SK-N-SH treated with all-trans-retinoic acid at 6 μM for 48 hours (cell line): ENCODE data around the gene CST9L.
"Not testable (repeated sequence)": the region's sequence is repeated elsewhere in the genome, so short reads cannot be mapped to it uniquely, and the experiment has no call there.

Source experiments
- ATAC-seq: fragments of 200-7000 bp; cut with Tn5 transposase; 3 replicates; pipeline ENCODE4 v1.9.1; 2020; ENCODE audit warnings: mild to moderate bottlenecking, moderate library complexity
- ARNTL ChIP-seq: fragments of 450-650 bp; formaldehyde crosslinking; IDR thresholded peaks from 2 replicates; pipeline ENCODE4 v1.5.0; 2020; ENCODE audit warnings: low read depth, mild to moderate bottlenecking, moderate library complexity, borderline replicate concordance
- BACH2 ChIP-seq: fragments of 250-450 bp; sonication (Bioruptor Pico); IDR thresholded peaks from 2 replicates; pipeline ENCODE4 v1.9.0; 2021; ENCODE audit warnings: mild to moderate bottlenecking, borderline replicate concordance
- CREB5 ChIP-seq: fragments of 250-450 bp; sonication (Bioruptor Pico); IDR thresholded peaks from 2 replicates; pipeline ENCODE4 v1.5.1; 2020; ENCODE audit warnings: low read depth, mild to moderate bottlenecking, moderate library complexity
- CSDC2 ChIP-seq: fragments of 250-450 bp; sonication (Bioruptor Pico); IDR thresholded peaks from 2 replicates; pipeline ENCODE4 v1.5.0; 2020; ENCODE audit warnings: mild to moderate bottlenecking, moderate library complexity
- ESRRG ChIP-seq: fragments of 250-450 bp; sonication (Bioruptor Pico); IDR thresholded peaks from 2 replicates; pipeline ENCODE4 v1.6.1; 2021; ENCODE audit warnings: mild to moderate bottlenecking
- GLIS3 ChIP-seq: fragments of 250-450 bp; sonication (Bioruptor Pico); IDR thresholded peaks from 2 replicates; pipeline ENCODE4 v1.5.0; 2020; ENCODE audit warnings: mild to moderate bottlenecking, moderate library complexity
- ISL1 ChIP-seq: fragments of 250-450 bp; sonication (Bioruptor Pico); IDR thresholded peaks from 2 replicates; pipeline ENCODE4 v2.1.2; 2022; ENCODE audit warnings: mild to moderate bottlenecking, moderate library complexity
- PATZ1 ChIP-seq: fragments of 250-450 bp; sonication (Bioruptor Pico); IDR thresholded peaks from 2 replicates; pipeline ENCODE4 v1.8.0; 2020; ENCODE audit warnings: mild to moderate bottlenecking, moderate library complexity, borderline replicate concordance
- PPARA ChIP-seq: fragments of 250-450 bp; sonication (Bioruptor Pico); IDR thresholded peaks from 2 replicates; pipeline ENCODE4 v1.5.0; 2020; ENCODE audit warnings: mild to moderate bottlenecking, borderline replicate concordance
- RARB ChIP-seq: fragments of 250-450 bp; sonication (Bioruptor Pico); IDR thresholded peaks from 2 replicates; pipeline ENCODE4 v1.8.0; 2021; ENCODE audit warnings: mild to moderate bottlenecking, moderate library complexity
- SNAI2 ChIP-seq: fragments of 250-450 bp; sonication (Bioruptor Pico); IDR thresholded peaks from 2 replicates; pipeline ENCODE4 v1.5.0; 2020; ENCODE audit warnings: mild to moderate bottlenecking, moderate library complexity
- TCF4 ChIP-seq: fragments of 250-450 bp; sonication (Bioruptor Pico); IDR thresholded peaks from 2 replicates; pipeline ENCODE4 v1.8.0; 2021; ENCODE audit warnings: mild to moderate bottlenecking, moderate library complexity, borderline replicate concordance
- TOX ChIP-seq: fragments of 250-450 bp; sonication (Bioruptor Pico); IDR thresholded peaks from 2 replicates; pipeline ENCODE4 v1.8.0; 2021; ENCODE audit warnings: mild to moderate bottlenecking, moderate library complexity, borderline replicate concordance
- ZC3H10 ChIP-seq: fragments of 250-450 bp; sonication (Bioruptor Pico); IDR thresholded peaks from 2 replicates; pipeline ENCODE4 v1.5.1; 2021; ENCODE audit warnings: mild to moderate bottlenecking, moderate library complexity
- ZFP3 ChIP-seq: fragments of 250-450 bp; sonication (Bioruptor Pico); IDR thresholded peaks from 2 replicates; pipeline ENCODE4 v1.5.0; 2020; ENCODE audit warnings: mild to moderate bottlenecking, moderate library complexity
- ZFP30 ChIP-seq: fragments of 450-650 bp; formaldehyde crosslinking; IDR thresholded peaks from 2 replicates; pipeline ENCODE4 v1.5.0; 2022; ENCODE audit warnings: mild to moderate bottlenecking, moderate library complexity
- ZNF565 ChIP-seq: fragments of 450-650 bp; formaldehyde crosslinking; conservative IDR thresholded peaks from 2 replicates; pipeline ENCODE4 v1.5.0; 2020; ENCODE audit warnings: low read depth, mild to moderate bottlenecking, moderate library complexity
- ZNF70 ChIP-seq: fragments of 450-650 bp; formaldehyde crosslinking; IDR thresholded peaks from 2 replicates; pipeline ENCODE4 v1.5.0; 2020; ENCODE audit warnings: mild to moderate bottlenecking, moderate library complexity
- ZNF8 ChIP-seq: fragments of 450-650 bp; formaldehyde crosslinking; IDR thresholded peaks from 2 replicates; pipeline ENCODE4 v1.5.0; 2020; ENCODE audit warnings: mild to moderate bottlenecking, moderate library complexity
- TF ChIP-seq, protein P1 (sequence below): fragments of 250-450 bp; sonication (Bioruptor Pico); IDR thresholded peaks from 2 replicates; pipeline ENCODE4 v1.5.0; 2020; ENCODE audit warnings: mild to moderate bottlenecking, moderate library complexity
- TF ChIP-seq, protein P2 (sequence below): fragments of 250-450 bp; sonication (Bioruptor Pico); IDR thresholded peaks from 2 replicates; pipeline ENCODE4 v1.5.1; 2021; ENCODE audit warnings: mild to moderate bottlenecking, moderate library complexity

CST9L gene

GRCh38 chr20:23583526-23583925 lies 15.2 kb upstream of the CST9L start:
- TF ChIP-seq, protein P1, sequence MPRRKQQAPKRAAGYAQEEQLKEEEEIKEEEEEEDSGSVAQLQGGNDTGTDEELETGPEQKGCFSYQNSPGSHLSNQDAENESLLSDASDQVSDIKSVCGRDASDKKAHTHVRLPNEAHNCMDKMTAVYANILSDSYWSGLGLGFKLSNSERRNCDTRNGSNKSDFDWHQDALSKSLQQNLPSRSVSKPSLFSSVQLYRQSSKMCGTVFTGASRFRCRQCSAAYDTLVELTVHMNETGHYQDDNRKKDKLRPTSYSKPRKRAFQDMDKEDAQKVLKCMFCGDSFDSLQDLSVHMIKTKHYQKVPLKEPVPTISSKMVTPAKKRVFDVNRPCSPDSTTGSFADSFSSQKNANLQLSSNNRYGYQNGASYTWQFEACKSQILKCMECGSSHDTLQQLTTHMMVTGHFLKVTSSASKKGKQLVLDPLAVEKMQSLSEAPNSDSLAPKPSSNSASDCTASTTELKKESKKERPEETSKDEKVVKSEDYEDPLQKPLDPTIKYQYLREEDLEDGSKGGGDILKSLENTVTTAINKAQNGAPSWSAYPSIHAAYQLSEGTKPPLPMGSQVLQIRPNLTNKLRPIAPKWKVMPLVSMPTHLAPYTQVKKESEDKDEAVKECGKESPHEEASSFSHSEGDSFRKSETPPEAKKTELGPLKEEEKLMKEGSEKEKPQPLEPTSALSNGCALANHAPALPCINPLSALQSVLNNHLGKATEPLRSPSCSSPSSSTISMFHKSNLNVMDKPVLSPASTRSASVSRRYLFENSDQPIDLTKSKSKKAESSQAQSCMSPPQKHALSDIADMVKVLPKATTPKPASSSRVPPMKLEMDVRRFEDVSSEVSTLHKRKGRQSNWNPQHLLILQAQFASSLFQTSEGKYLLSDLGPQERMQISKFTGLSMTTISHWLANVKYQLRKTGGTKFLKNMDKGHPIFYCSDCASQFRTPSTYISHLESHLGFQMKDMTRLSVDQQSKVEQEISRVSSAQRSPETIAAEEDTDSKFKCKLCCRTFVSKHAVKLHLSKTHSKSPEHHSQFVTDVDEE (CRISPR knock-in tag) = no peak
- no peak for TF ChIP-seq ZNF70 (CRISPR knock-in tag)
- no peak for TF ChIP-seq ZNF565
- TF ChIP-seq SNAI2 (CRISPR knock-in tag) = no peak
- no peak for TF ChIP-seq RARB (CRISPR knock-in tag)
- TF ChIP-seq BACH2 = no peak
- no peak for TF ChIP-seq ESRRG (CRISPR knock-in tag)
- TF ChIP-seq, protein P2, sequence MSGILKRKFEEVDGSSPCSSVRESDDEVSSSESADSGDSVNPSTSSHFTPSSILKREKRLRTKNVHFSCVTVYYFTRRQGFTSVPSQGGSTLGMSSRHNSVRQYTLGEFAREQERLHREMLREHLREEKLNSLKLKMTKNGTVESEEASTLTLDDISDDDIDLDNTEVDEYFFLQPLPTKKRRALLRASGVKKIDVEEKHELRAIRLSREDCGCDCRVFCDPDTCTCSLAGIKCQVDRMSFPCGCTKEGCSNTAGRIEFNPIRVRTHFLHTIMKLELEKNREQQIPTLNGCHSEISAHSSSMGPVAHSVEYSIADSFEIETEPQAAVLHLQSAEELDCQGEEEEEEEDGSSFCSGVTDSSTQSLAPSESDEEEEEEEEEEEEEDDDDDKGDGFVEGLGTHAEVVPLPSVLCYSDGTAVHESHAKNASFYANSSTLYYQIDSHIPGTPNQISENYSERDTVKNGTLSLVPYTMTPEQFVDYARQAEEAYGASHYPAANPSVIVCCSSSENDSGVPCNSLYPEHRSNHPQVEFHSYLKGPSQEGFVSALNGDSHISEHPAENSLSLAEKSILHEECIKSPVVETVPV (CRISPR knock-in tag) = no peak
- no peak for TF ChIP-seq ISL1 (CRISPR knock-in tag)
- no peak for TF ChIP-seq ZFP30 (CRISPR knock-in tag)
- no peak for TF ChIP-seq PATZ1 (CRISPR knock-in tag)
- no peak for TF ChIP-seq PPARA (CRISPR knock-in tag)
- TF ChIP-seq CSDC2 = no peak
- no peak for TF ChIP-seq TOX
- no peak for TF ChIP-seq GLIS3 (CRISPR knock-in tag)
- TF ChIP-seq, all 23 proteins: peak for 0
- no peak for ATAC-seq

DNA sequence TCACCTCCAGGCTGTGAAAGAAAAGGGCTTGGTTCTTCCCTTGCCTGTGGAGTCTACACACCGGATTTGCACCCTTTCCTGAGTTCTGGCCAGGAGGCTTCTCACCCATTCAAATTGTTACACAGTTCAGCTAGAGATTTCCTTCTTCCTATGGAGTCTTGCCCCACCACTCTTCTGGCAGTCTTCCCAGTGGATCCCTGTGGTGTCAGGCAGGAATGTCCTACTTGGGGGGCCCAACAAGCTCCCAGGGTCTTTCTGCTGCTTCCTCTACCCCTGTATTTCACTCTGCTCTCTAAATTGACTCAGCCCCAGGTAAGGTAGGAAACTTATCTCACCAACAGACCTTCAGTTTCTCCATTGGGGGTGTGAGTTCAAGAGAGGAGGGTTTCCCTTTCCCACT lies 14.0 kb upstream of the CST9L start:
- TF ChIP-seq PATZ1 (CRISPR knock-in tag) = no peak
- TF ChIP-seq ZNF70 (CRISPR knock-in tag) = no peak
- TF ChIP-seq, protein P2 (CRISPR knock-in tag) = no peak
- TF ChIP-seq ZC3H10 (CRISPR knock-in tag) = no peak
- TF ChIP-seq PPARA (CRISPR knock-in tag) = no peak
- TF ChIP-seq ZNF565 = no peak
- TF ChIP-seq ESRRG (CRISPR knock-in tag) = no peak
- no peak for TF ChIP-seq CREB5 (CRISPR knock-in tag)
- no peak for TF ChIP-seq RARB (CRISPR knock-in tag)
- TF ChIP-seq, protein P1 (CRISPR knock-in tag) = no peak
- no peak for TF ChIP-seq SNAI2 (CRISPR knock-in tag)
- TF ChIP-seq ARNTL = no peak
- no peak for TF ChIP-seq ZNF8 (CRISPR knock-in tag)
- no peak for TF ChIP-seq TCF4 (CRISPR knock-in tag)
- no peak for TF ChIP-seq ZFP3
- ATAC-seq = no peak

DNA sequence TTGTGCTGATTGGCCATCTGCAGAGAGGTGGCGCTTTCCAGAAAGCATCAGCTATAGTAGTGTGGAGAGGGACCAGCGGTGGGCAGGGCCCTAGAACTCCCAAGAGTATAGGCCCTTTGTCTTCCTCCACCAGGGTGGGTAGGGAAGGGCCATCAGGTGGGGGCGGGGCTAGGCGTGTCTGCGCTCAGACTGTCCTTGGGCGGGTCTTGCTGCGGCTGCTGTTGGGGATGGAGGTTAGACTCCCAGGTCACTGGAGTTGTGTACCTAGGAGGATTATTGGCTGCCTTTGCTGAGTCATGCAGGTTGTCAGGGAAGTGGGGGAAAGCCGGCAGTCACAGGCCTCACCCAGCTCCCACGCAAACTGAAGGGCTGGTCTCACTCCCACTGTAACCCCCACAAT lies 13.5 kb upstream of the CST9L start:
- not testable (repeated sequence) for ATAC-seq
